B cell (primary cell): ENCODE data around the gene PRTFDC1. TPM values are rescaled to one million over a fixed set of nuclear protein-coding genes. Genes with fewer than 3 reads are reported as not detected.

Experiments used
- ATAC-seq: fragments of 200-7000 bp; cut with Tn5 transposase; one replicate; pipeline ENCODE4 v1.10.0; 2021; ENCODE audit warnings: low read depth, mild to moderate bottlenecking, moderate number of reproducible peaks, moderate library complexity
- CTCF ChIA-PET: fragments of 350-600 bp; sonication (Branson Sonifier 250); formaldehyde crosslinking; loops from one replicate; lab custom pipeline; 2021; ENCODE audit warnings: antibody characterized with exemption, inconsistent platforms; lab: Charles Lee
- POLR2A ChIA-PET: fragments of 350-600 bp; sonication (Branson Sonifier 250); formaldehyde crosslinking; loops from one replicate; lab custom pipeline; 2021; ENCODE audit warnings: antibody characterized with exemption; lab: Charles Lee
- DNase-seq: peaks from one replicate; pipeline ENCODE4 v3.0.0; 2013
- H2AFZ ChIP-seq: 2 replicates; pipeline ENCODE4 v1.6.1; 2012; ENCODE audit warnings: mild to moderate bottlenecking, low read depth, low read length; ENCODE audit not compliant: insufficient read depth, poor library complexity, severe bottlenecking
- H3K27ac ChIP-seq, 2 donors: 1 replicate in 1 of 2; 2 replicates in 1 of 2; pipeline ENCODE4 v1.5.1; 2012 to 2013; ENCODE audit warnings: low read length in 2 of 2, mild to moderate bottlenecking in 2 of 2, moderate library complexity in 1 of 2
- H3K27me3 ChIP-seq, 4 experiments: fragments of 200-600 bp in 1 of 4; sonication (generic) in 1 of 4; replicated peaks in 1 of 4; 1 replicate in 2 of 4; 2 replicates in 2 of 4; pipeline versions ENCODE4 v1.6.1 to v1.7.0; 2013 to 2016; ENCODE audit warnings: low read length in 3 of 4, mild to moderate bottlenecking in 2 of 4, mixed read lengths in 1 of 4, moderate library complexity in 1 of 4; ENCODE audit not compliant: insufficient read depth in 4 of 4, control insufficient read depth in 3 of 4; ENCODE audit errors: control extremely low read depth in 1 of 4
- H3K36me3 ChIP-seq, 2 experiments: replicated peaks in 1 of 2; 1 replicate in 1 of 2; 2 replicates in 1 of 2; pipeline versions ENCODE4 v1.6.1 to v1.7.1; 2013; ENCODE audit warnings: low read length in 1 of 2; ENCODE audit not compliant: insufficient read depth in 2 of 2, control insufficient read depth in 1 of 2; ENCODE audit errors: control extremely low read depth in 1 of 2, extremely low read depth in 1 of 2
- H3K4me1 ChIP-seq, 2 donors: fragments of 200-600 bp in 1 of 2; sonication (generic) in 1 of 2; 1 replicate in 1 of 2; 2 replicates in 1 of 2; pipeline versions ENCODE4 v1.5.1 to v1.6.1; 2013 to 2017; ENCODE audit warnings: low read length in 2 of 2; ENCODE audit not compliant: control insufficient read depth in 2 of 2, insufficient read depth in 2 of 2
- H3K4me2 ChIP-seq: replicated peaks from 2 replicates; pipeline ENCODE3; 2012; ENCODE audit warnings: mild to moderate bottlenecking, low read depth, low read length; ENCODE audit not compliant: poor library complexity, severe bottlenecking
- H3K4me3 ChIP-seq, 5 experiments: fragments of 200-600 bp in 1 of 5; sonication (generic) in 1 of 5; 1 replicate in 3 of 5; 2 replicates in 2 of 5; pipeline versions ENCODE4 v1.5.1 to v1.7.0; 2011 to 2016; ENCODE audit warnings: low read length in 4 of 5, mild to moderate bottlenecking in 4 of 5, low read depth in 2 of 5, control low read depth in 1 of 5, moderate library complexity in 1 of 5; ENCODE audit not compliant: insufficient read depth in 1 of 5; ENCODE audit errors: control extremely low read depth in 1 of 5, extremely low read depth in 1 of 5
- H3K79me2 ChIP-seq: fragments of 200-600 bp; sonication (generic); one replicate; pipeline ENCODE4 v1.6.0; 2016; ENCODE audit warnings: low read length; ENCODE audit not compliant: control insufficient read depth, insufficient read depth
- H3K9ac ChIP-seq: fragments of 200-600 bp; sonication (generic); 2 replicates; pipeline ENCODE4 v1.6.1; 2017; ENCODE audit warnings: mild to moderate bottlenecking, low read length, moderate library complexity
- H3K9me3 ChIP-seq, 3 donors: one replicate each; pipeline versions ENCODE4 v1.6.1 to v1.7.1; 2013; ENCODE audit warnings: low read length in 2 of 3; ENCODE audit not compliant: control insufficient read depth in 2 of 3, insufficient read depth in 1 of 3; ENCODE audit errors: control extremely low read depth in 1 of 3
- H4K20me1 ChIP-seq: 2 replicates; pipeline ENCODE4 v1.6.0; 2012; ENCODE audit warnings: mild to moderate bottlenecking, low read length; ENCODE audit not compliant: insufficient read depth, control insufficient read depth, poor library complexity, severe bottlenecking
- H3K27ac Mint-ChIP-seq: one replicate; pipeline ENCODE4 v1.8.0; 2021; ENCODE audit warnings: mixed read lengths
- H3K27me3 Mint-ChIP-seq: one replicate; pipeline ENCODE4 v1.8.0; 2021; ENCODE audit warnings: mixed read lengths
- H3K4me1 Mint-ChIP-seq: one replicate; pipeline ENCODE4 v1.8.0; 2021; ENCODE audit warnings: mixed read lengths
- H3K4me3 Mint-ChIP-seq: one replicate; pipeline ENCODE4 v1.8.0; 2021; ENCODE audit warnings: mixed read lengths
- H3K9me3 Mint-ChIP-seq: one replicate; pipeline ENCODE4 v1.8.0; 2022; ENCODE audit warnings: mixed read lengths; ENCODE audit not compliant: insufficient read depth
- CTCF ChIP-seq: fragments of 200-600 bp; IDR thresholded peaks from one replicate; pipeline ENCODE4 v1.8.0; 2022; ENCODE audit warnings: antibody characterized with exemption, mild to moderate bottlenecking
- EZH2 ChIP-seq: IDR thresholded peaks from 2 replicates; pipeline ENCODE4 v1.6.1; 2012; ENCODE audit warnings: borderline replicate concordance, low read depth, mild to moderate bottlenecking, moderate library complexity, low read length; ENCODE audit not compliant: insufficient read depth, poor library complexity, severe bottlenecking
- WGBS: methylation state at CpG from one replicate; pipeline ENCODE4 v1.1.5; 2013; ENCODE audit warnings: missing lambda C conversion rate; ENCODE audit not compliant: insufficient coverage; 5-methylcytosine and 5-hydroxymethylcytosine counted together
- intact Hi-C: fragments of 100-400 bp; cut with micrococcal nuclease; formaldehyde crosslinking; loops from one replicate; pipeline ENCODE4 v1.10.0; 2022
- polyA plus RNA-seq: library from polyadenylated mRNA; depleted of rRNA; stranded (reverse); fragments of >200 nt; gene quantifications from 2 replicates; pipeline ENCODE4 v1.2.3, GENCODE V29; 2012
- total RNA-seq, 2 donors: library from RNA; stranded (reverse); fragments of 120-200 nt in 1 of 2; gene quantifications; 1 replicate in 1 of 2; 2 replicates in 1 of 2; pipeline versions ENCODE4 v1.2.3 to v1.2.4, GENCODE V29; 2013 to 2022

The PRTFDC1 gene
- total and polyA plus RNA-seq, 2 donors (not counting 1 experiment from before 2014, with no cell fraction given) = 0.63 TPM; not detected in 1

GRCh38 chr10:24883176-24883575, 69.2 kb downstream of the PRTFDC1 start:
- TF ChIP-seq EZH2 (no peak), CTCF (no peak)
- ATAC-seq (no peak), DNase-seq (no peak)
- no peaks in the 10 kb centered on the region for H3K27me3 Mint-ChIP-seq
- H3K27ac ChIP-seq = peak overlapping the region in 1 of 2 donors; percentile 55
- 40% methylated on average over 1 of the region's 2 CpGs for WGBS
- ChIA-PET CTCF (no interaction called here), POLR2A (interaction anchor here (0.8 kb wide), 1 partner anchor 11 kb away, joined by 3 read pairs; no protein-coding TSS in a partner anchor)
- peak overlapping the region; percentile 52 for H3K4me3 Mint-ChIP-seq
- H4K20me1 ChIP-seq = no peaks in the 10 kb centered on the region
- H2AFZ ChIP-seq = no peak overlapping the region
- no peak overlapping the region for H3K9ac ChIP-seq
- intact Hi-C loops = no loop called here
- no peak overlapping the region for H3K4me3 ChIP-seq
- H3K36me3 ChIP-seq = no peaks in the 10 kb centered on the region
- H3K9me3 ChIP-seq = peaks cover 0 to 3% (median 0%) of the 10 kb centered on the region in 3 donors
- H3K79me2 ChIP-seq = no peaks in the 10 kb centered on the region
- H3K9me3 Mint-ChIP-seq = no peaks in the 10 kb centered on the region
- H3K27ac Mint-ChIP-seq = peak overlapping the region; percentile 47
- H3K4me1 ChIP-seq = peaks cover 25 to 49% of the 10 kb centered on the region in 2 donors
- peak overlapping the region; percentile 44 for H3K4me2 ChIP-seq
- no peaks in the 10 kb centered on the region for H3K27me3 ChIP-seq
- peaks cover 46% of the 10 kb centered on the region for H3K4me1 Mint-ChIP-seq

GRCh38 chr10:24882047-24882698, 70.2 kb downstream of the PRTFDC1 start:
- H3K4me3 Mint-ChIP-seq = peak overlapping the region; percentile 76
- no peak overlapping the region for H3K27ac ChIP-seq
- intact Hi-C loops = no loop called here
- peak overlapping the region in 2 of 5 experiments; percentile 36 to 46 for H3K4me3 ChIP-seq
- H3K4me1 ChIP-seq = peaks cover 15 to 40% of the 10 kb centered on the region in 2 donors
- ATAC-seq (peak; percentile 57), DNase-seq (peak; percentile 43)
- H3K4me1 Mint-ChIP-seq = peaks cover 36% of the 10 kb centered on the region
- CTCF ChIA-PET = no interaction called here
- no peaks in the 10 kb centered on the region for H4K20me1 ChIP-seq
- H2AFZ ChIP-seq = peak overlapping the region; percentile 52
- peaks cover 0 to 3% (median 0%) of the 10 kb centered on the region in 3 donors for H3K9me3 ChIP-seq
- H3K9ac ChIP-seq = peak overlapping the region; percentile 45
- POLR2A ChIA-PET = no interaction called here
- no peaks in the 10 kb centered on the region for H3K27me3 ChIP-seq
- peak overlapping the region; percentile 68 for H3K27ac Mint-ChIP-seq
- no peaks in the 10 kb centered on the region for H3K79me2 ChIP-seq
- 45% methylated on average over 10 of the region's 11 CpGs for WGBS
- peak overlapping the region; percentile 56 for H3K4me2 ChIP-seq
- no peaks in the 10 kb centered on the region for H3K27me3 Mint-ChIP-seq
- TF ChIP-seq CTCF (no peak), EZH2 (no peak)
- no peaks in the 10 kb centered on the region for H3K9me3 Mint-ChIP-seq
- no peaks in the 10 kb centered on the region for H3K36me3 ChIP-seq
